NCI-H146 treated with DMSO at 0.1 percent for 48 hours (cell line): ENCODE measurements around the gene PCDHA10.
"Not testable (repeated sequence)": the region's sequence is repeated elsewhere in the genome, so short reads cannot be mapped to it uniquely, and the experiment has no call there.

Source experiments
- DNase-seq: peaks from one replicate; lab custom pipeline; 2025; ENCODE audit not compliant: unreplicated experiment; lab: John Stamatoyannopoulos, UW

Gene PCDHA10

DNA sequence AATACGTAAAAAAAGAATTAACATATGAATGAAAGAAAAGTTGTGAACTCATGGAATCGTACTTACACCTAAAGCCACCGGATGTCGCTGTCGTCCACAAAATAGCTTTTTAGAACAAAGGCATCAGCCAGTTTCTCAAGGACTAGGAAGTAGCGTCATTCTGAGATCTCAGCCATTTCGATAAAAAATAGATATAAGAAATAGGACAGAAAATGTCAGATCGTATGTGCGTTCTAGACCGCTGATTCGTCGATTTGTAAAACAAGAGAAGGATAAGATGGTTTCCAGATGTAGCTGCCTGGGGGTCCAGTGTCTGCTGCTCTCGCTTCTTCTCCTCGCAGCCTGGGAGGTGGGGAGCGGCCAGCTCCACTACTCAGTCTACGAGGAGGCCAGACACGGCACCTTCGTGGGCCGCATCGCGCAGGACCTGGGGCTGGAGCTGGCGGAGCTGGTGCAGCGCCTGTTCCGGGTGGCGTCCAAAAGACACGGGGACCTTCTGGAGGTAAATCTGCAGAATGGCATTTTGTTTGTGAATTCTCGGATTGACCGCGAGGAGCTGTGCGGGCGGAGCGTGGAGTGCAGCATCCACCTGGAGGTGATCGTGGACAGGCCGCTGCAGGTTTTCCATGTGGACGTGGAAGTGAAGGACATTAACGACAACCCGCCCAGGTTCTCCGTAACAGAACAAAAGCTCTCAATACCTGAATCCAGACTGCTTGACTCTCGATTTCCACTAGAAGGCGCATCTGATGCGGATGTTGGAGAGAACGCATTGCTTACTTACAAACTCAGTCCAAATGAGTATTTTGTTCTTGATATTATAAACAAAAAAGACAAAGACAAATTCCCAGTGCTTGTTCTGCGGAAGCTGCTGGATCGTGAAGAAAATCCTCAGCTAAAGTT, at the start of gene PCDHA10:
Gene PCDHA10, plus strand, starts transcription at position 126 of the 903 bp plus-strand sequence. Its CDS starts 152 bp downstream, at position 278.
- no peak for DNase-seq

GRCh38 chr5:140806834-140807775, 48.6 kb upstream of the PCDHA10 start, which contains the start of gene PCDHA4:
Gene PCDHA4 (plus strand): TSS chr5:140807068.
- DNase-seq: peak; percentile 45

- DNase-seq: not testable (repeated sequence)
Measured at GRCh38 chr5:140808241-140808888, 47.3 kb upstream of the PCDHA10 start.

- DNase-seq: no peak
Measured at GRCh38 chr5:140808889-140809291, 46.8 kb upstream of the PCDHA10 start.

- DNase-seq: no peak
Measured at GRCh38 chr5:140821375-140822280, 34.1 kb upstream of the PCDHA10 start, which contains the start of gene PCDHA5. Gene PCDHA5 (plus strand): TSS chr5:140821613.

- DNase-seq: no peak
Measured at GRCh38 chr5:140822281-140822629, 33.4 kb upstream of the PCDHA10 start.

DNA sequence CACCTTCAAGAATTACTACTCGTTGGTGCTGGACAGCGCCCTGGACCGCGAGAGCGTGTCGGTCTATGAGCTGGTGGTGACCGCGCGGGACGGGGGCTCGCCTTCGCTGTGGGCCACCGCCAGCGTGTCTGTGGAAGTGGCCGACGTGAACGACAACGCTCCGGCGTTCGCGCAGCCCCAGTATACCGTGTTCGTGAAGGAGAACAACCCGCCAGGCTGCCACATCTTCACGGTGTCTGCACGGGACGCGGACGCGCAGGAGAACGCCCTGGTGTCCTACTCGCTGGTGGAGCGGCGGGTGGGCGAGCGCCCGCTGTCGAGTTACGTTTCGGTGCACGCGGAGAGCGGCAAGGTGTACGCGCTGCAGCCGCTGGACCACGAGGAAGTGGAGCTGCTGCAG, 32.7 kb upstream of the PCDHA10 start:
- not testable (repeated sequence) for DNase-seq

DNA sequence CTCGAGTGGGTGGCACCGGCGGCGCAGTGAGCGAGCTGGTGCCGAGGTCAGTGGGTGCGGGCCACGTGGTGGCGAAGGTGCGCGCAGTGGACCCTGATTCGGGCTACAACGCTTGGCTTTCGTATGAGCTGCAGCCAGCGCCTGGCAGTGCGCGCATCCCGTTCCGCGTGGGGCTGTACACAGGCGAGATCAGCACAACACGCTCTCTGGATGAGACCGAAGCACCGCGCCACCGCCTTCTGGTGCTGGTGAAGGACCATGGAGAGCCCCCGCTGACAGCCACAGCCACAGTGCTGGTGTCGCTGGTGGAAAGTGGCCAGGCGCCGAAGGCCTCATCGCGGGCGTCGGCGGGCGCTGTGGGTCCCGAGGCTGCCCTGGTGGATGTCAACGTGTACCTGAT, 32.2 kb upstream of the PCDHA10 start:
- DNase-seq: no peak

DNA sequence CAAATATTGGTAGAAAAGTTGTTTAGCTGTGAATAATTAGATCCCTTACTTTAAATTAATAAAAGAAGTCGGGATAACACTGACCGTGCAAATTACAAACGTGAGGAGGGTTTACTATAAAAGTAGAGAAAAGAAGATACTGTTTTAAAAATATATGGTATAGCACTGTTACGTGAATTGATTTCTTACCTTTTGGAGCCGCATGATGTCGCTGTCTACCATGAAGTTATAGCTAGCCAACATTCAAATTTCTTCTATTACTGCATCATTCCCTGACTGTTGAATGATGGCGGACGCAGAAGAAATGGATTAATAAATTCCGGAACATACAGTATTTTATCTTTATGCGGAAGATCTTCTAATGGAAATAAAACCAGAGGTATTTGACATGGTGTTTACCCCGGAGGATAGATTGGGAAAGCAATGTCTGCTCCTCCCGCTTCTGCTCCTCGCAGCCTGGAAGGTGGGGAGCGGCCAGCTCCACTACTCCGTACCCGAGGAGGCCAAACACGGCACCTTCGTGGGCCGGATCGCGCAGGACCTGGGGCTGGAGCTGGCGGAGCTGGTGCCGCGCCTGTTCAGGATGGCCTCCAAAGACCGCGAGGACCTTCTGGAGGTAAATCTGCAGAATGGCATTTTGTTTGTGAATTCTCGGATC, 27.9 kb upstream of the PCDHA10 start, which contains the start of gene PCDHA6:
Gene PCDHA6, plus strand, starts transcription at position 257 of the 658 bp plus-strand sequence. Its CDS starts 132 bp downstream, at position 389.
- no peak for DNase-seq

DNA sequence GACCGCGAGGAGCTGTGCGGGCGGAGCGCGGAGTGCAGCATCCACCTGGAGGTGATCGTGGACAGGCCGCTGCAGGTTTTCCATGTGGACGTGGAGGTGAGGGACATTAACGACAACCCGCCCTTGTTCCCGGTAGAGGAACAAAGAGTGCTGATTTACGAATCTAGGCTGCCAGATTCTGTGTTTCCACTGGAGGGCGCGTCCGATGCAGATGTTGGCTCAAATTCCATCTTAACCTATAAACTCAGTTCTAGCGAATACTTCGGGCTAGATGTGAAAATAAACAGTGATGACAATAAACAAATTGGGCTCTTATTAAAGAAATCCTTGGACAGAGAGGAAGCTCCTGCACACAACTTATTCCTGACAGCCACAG, 27.3 kb upstream of the PCDHA10 start:
- DNase-seq: no peak

DNA sequence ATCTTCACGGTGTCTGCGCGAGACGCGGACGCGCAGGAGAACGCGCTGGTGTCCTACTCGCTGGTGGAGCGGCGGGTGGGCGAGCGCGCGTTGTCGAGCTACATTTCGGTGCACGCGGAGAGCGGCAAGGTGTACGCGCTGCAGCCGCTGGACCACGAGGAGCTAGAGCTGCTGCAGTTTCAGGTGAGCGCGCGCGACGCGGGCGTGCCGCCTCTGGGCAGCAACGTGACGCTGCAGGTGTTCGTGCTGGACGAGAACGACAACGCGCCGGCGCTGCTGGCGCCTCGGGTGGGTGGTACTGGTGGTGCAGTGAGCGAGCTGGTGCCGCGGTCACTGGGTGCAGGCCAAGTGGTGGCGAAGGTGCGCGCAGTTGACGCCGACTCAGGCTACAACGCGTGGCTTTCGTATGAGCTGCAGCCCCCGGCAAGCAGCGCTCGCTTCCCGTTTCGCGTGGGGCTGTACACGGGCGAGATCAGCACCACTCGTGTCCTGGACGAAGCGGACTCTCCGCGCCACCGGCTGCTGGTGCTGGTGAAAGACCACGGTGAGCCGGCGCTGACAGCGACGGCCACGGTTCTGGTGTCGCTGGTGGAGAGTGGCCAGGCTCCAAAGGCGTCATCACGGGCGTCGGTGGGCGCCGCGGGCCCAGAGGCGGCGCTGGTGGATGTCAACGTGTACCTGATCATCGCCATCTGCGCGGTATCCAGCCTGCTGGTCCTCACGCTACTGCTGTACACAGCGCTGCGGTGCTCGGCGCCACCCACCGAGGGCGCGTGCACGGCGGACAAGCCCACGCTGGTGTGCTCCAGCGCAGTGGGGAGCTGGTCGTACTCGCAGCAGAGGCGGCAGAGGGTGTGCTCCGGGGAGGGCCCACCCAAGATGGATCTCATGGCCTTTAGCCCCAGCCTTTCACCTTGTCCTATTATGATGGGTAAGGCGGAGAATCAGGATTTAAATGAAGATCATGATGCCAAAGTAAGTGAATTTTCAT, 25.9 kb upstream of the PCDHA10 start:
- DNase-seq: not testable (repeated sequence)

- no peak for DNase-seq
Measured at GRCh38 chr5:140833993-140834392, 21.7 kb upstream of the PCDHA10 start, which contains the start of gene PCDHA7. Gene PCDHA7 (plus strand): TSS chr5:140834269. CDS start chr5:140834384, 115 bp downstream.

- DNase-seq: not testable (repeated sequence)
Measured at GRCh38 chr5:140834439-140835008, 21.2 kb upstream of the PCDHA10 start.

DNA sequence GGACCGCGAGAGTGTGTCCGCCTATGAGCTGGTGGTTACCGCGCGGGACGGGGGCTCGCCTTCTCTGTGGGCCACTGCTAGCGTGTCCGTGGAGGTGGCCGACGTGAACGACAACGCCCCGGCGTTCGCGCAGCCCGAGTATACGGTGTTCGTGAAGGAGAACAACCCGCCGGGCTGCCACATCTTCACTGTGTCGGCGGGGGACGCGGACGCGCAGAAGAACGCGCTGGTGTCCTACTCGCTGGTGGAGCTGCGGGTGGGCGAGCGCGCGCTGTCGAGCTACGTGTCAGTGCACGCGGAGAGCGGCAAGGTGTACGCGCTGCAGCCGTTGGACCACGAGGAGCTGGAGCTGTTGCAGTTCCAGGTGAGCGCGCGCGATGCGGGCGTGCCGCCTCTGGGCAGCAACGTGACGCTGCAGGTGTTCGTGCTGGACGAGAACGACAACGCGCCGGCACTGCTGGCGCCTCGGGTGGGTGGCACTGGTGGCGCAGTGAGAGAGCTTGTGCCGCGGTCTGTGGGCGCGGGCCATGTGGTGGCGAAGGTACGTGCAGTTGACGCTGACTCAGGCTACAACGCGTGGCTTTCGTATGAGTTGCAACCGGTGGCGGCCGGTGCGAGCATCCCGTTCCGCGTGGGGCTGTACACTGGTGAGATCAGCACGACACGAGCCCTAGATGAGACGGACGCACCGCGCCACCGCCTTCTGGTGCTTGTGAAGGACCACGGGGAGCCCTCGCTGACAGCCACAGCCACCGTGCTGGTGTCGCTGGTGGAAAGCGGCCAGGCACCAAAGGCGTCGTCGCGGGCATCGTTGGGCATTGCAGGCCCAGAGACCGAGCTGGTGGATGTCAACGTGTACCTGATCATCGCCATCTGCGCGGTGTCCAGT, 19.8 kb upstream of the PCDHA10 start:
- no peak for DNase-seq

GRCh38 chr5:140840978-140841962, 14.4 kb upstream of the PCDHA10 start, which contains the start of gene PCDHA8:
Gene PCDHA8 (plus strand): TSS chr5:140841187. CDS start chr5:140841322, 135 bp downstream.
- no peak for DNase-seq
